Activated CD8-positive, alpha-beta memory T cell treated with anti-CD3 and anti-CD28 coated beads, Interleukin-2, amount 50 U/mL, for 4 hours (primary cell): Measurements from ENCODE around the gene NT5DC4.

Source experiments
- DNase-seq: peaks from one replicate; pipeline ENCODE4 v3.0.0-alpha.2; 2020

NT5DC4 gene

GRCh38 chr2:112720785-112721184 lies at the start of gene NT5DC4:
TSS of gene NT5DC4 (plus strand) at chr2:112721020. CDS start at chr2:112721080, 60 bp downstream.
- DNase-seq: no peak

GRCh38 chr2:112671801-112672200 lies 49.0 kb upstream of the NT5DC4 start:
- no peak for DNase-seq

GRCh38 chr2:112673008-112673407 lies 47.8 kb upstream of the NT5DC4 start:
- no peak for DNase-seq

GRCh38 chr2:112674229-112674628 lies 46.6 kb upstream of the NT5DC4 start:
- DNase-seq: no peak

- no peak for DNase-seq
Observed at GRCh38 chr2:112679484-112679883, 41.3 kb upstream of the NT5DC4 start.

- no peak for DNase-seq
Observed at GRCh38 chr2:112680666-112681101, 40.1 kb upstream of the NT5DC4 start.

- no peak for DNase-seq
Observed at GRCh38 chr2:112682101-112682500, 38.7 kb upstream of the NT5DC4 start.

- no peak for DNase-seq
Observed at GRCh38 chr2:112683550-112684414, 37.0 kb upstream of the NT5DC4 start.

- no peak for DNase-seq
Observed at GRCh38 chr2:112684415-112684775, 36.4 kb upstream of the NT5DC4 start.

- DNase-seq: no peak
Observed at GRCh38 chr2:112685271-112685884, 35.4 kb upstream of the NT5DC4 start.

- DNase-seq: no peak
Observed at GRCh38 chr2:112686348-112687217, 34.2 kb upstream of the NT5DC4 start.

- no peak for DNase-seq
Observed at GRCh38 chr2:112687522-112687921, 33.3 kb upstream of the NT5DC4 start.

GRCh38 chr2:112688086-112688880 lies 32.5 kb upstream of the NT5DC4 start:
- DNase-seq: no peak

- peak; percentile 66 for DNase-seq
Observed at GRCh38 chr2:112690853-112691401, 29.9 kb upstream of the NT5DC4 start.

- no peak for DNase-seq
Observed at GRCh38 chr2:112691881-112692281, 28.9 kb upstream of the NT5DC4 start.

- DNase-seq: peak; percentile 39
Observed at GRCh38 chr2:112692495-112692911, 28.3 kb upstream of the NT5DC4 start.

- no peak for DNase-seq
Observed at GRCh38 chr2:112692918-112693317, 27.9 kb upstream of the NT5DC4 start.

GRCh38 chr2:112693596-112693995 lies 27.2 kb upstream of the NT5DC4 start:
- no peak for DNase-seq

- no peak for DNase-seq
Observed at GRCh38 chr2:112694182-112694581, 26.6 kb upstream of the NT5DC4 start.

- no peak for DNase-seq
Observed at GRCh38 chr2:112698834-112699515, 21.8 kb upstream of the NT5DC4 start.

- DNase-seq: no peak
Observed at GRCh38 chr2:112699984-112700667, 20.7 kb upstream of the NT5DC4 start.
